ENCODE measurements around the gene GNE.

DNA sequence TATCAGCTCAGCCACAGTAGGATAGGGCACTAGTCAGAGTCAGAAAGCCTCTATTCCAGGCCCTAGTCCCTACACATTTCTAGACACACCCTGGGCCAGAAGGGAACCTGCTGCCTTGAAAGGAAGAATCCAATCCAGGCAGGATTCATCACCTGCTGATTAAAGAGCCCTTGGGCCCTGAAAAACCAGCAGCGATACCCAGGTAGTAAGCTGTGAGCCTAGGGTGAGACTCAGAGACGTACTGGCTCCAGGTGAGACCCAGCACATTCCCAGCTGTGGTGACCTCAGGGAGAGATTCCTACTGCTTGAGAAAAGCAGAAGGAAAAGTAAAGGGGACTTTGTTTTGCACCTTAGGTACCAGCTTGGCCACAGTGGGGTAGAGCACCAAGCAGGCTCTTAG, 84.4 kb downstream of the GNE start:
- TF ChIP-seq, protein P1, sequence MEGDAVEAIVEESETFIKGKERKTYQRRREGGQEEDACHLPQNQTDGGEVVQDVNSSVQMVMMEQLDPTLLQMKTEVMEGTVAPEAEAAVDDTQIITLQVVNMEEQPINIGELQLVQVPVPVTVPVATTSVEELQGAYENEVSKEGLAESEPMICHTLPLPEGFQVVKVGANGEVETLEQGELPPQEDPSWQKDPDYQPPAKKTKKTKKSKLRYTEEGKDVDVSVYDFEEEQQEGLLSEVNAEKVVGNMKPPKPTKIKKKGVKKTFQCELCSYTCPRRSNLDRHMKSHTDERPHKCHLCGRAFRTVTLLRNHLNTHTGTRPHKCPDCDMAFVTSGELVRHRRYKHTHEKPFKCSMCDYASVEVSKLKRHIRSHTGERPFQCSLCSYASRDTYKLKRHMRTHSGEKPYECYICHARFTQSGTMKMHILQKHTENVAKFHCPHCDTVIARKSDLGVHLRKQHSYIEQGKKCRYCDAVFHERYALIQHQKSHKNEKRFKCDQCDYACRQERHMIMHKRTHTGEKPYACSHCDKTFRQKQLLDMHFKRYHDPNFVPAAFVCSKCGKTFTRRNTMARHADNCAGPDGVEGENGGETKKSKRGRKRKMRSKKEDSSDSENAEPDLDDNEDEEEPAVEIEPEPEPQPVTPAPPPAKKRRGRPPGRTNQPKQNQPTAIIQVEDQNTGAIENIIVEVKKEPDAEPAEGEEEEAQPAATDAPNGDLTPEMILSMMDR (IDR thresholded peaks at IDR 0.05): no peak
- TF ChIP-seq ZFX (IDR thresholded peaks at IDR 0.05; ENCODE audit: borderline replicate concordance): no peak

Measured in 22Rv1 (cell line).